B cell (primary cell): ENCODE results near the gene RAB6D. TPM values are rescaled to one million over a fixed set of nuclear protein-coding genes. Genes with fewer than 3 reads are reported as not detected.
"Not testable (repeated sequence)": the region's sequence is repeated elsewhere in the genome, so short reads cannot be mapped to it uniquely, and the experiment has no call there.

Experiments used
- ATAC-seq: fragments of 200-7000 bp; cut with Tn5 transposase; one replicate; pipeline ENCODE4 v1.10.0; 2021; ENCODE audit warnings: low read depth, mild to moderate bottlenecking, moderate number of reproducible peaks, moderate library complexity
- CTCF ChIA-PET: fragments of 350-600 bp; sonication (Branson Sonifier 250); formaldehyde crosslinking; loops from one replicate; lab custom pipeline; 2021; ENCODE audit warnings: antibody characterized with exemption, inconsistent platforms; lab: Charles Lee
- POLR2A ChIA-PET: fragments of 350-600 bp; sonication (Branson Sonifier 250); formaldehyde crosslinking; loops from one replicate; lab custom pipeline; 2021; ENCODE audit warnings: antibody characterized with exemption; lab: Charles Lee
- DNase-seq: peaks from one replicate; pipeline ENCODE4 v3.0.0; 2013
- H2AFZ ChIP-seq: 2 replicates; pipeline ENCODE4 v1.6.1; 2012; ENCODE audit warnings: mild to moderate bottlenecking, low read depth, low read length; ENCODE audit not compliant: insufficient read depth, poor library complexity, severe bottlenecking
- H3K27ac ChIP-seq, 2 donors: 1 replicate in 1 of 2; 2 replicates in 1 of 2; pipeline ENCODE4 v1.5.1; 2012 to 2013; ENCODE audit warnings: low read length in 2 of 2, mild to moderate bottlenecking in 2 of 2, moderate library complexity in 1 of 2
- H3K27me3 ChIP-seq, 4 experiments: fragments of 200-600 bp in 1 of 4; sonication (generic) in 1 of 4; replicated peaks in 1 of 4; 1 replicate in 2 of 4; 2 replicates in 2 of 4; pipeline versions ENCODE4 v1.6.1 to v1.7.0; 2013 to 2016; ENCODE audit warnings: low read length in 3 of 4, mild to moderate bottlenecking in 2 of 4, mixed read lengths in 1 of 4, moderate library complexity in 1 of 4; ENCODE audit not compliant: insufficient read depth in 4 of 4, control insufficient read depth in 3 of 4; ENCODE audit errors: control extremely low read depth in 1 of 4
- H3K36me3 ChIP-seq, 2 experiments: replicated peaks in 1 of 2; 1 replicate in 1 of 2; 2 replicates in 1 of 2; pipeline versions ENCODE4 v1.6.1 to v1.7.1; 2013; ENCODE audit warnings: low read length in 1 of 2; ENCODE audit not compliant: insufficient read depth in 2 of 2, control insufficient read depth in 1 of 2; ENCODE audit errors: control extremely low read depth in 1 of 2, extremely low read depth in 1 of 2
- H3K4me1 ChIP-seq, 2 donors: fragments of 200-600 bp in 1 of 2; sonication (generic) in 1 of 2; 1 replicate in 1 of 2; 2 replicates in 1 of 2; pipeline versions ENCODE4 v1.5.1 to v1.6.1; 2013 to 2017; ENCODE audit warnings: low read length in 2 of 2; ENCODE audit not compliant: control insufficient read depth in 2 of 2, insufficient read depth in 2 of 2
- H3K4me2 ChIP-seq: replicated peaks from 2 replicates; pipeline ENCODE3; 2012; ENCODE audit warnings: mild to moderate bottlenecking, low read depth, low read length; ENCODE audit not compliant: poor library complexity, severe bottlenecking
- H3K4me3 ChIP-seq, 5 experiments: fragments of 200-600 bp in 1 of 5; sonication (generic) in 1 of 5; 1 replicate in 3 of 5; 2 replicates in 2 of 5; pipeline versions ENCODE4 v1.5.1 to v1.7.0; 2011 to 2016; ENCODE audit warnings: low read length in 4 of 5, mild to moderate bottlenecking in 4 of 5, low read depth in 2 of 5, control low read depth in 1 of 5, moderate library complexity in 1 of 5; ENCODE audit not compliant: insufficient read depth in 1 of 5; ENCODE audit errors: control extremely low read depth in 1 of 5, extremely low read depth in 1 of 5
- H3K79me2 ChIP-seq: fragments of 200-600 bp; sonication (generic); one replicate; pipeline ENCODE4 v1.6.0; 2016; ENCODE audit warnings: low read length; ENCODE audit not compliant: control insufficient read depth, insufficient read depth
- H3K9ac ChIP-seq: fragments of 200-600 bp; sonication (generic); 2 replicates; pipeline ENCODE4 v1.6.1; 2017; ENCODE audit warnings: mild to moderate bottlenecking, low read length, moderate library complexity
- H3K9me3 ChIP-seq, 3 donors: one replicate each; pipeline versions ENCODE4 v1.6.1 to v1.7.1; 2013; ENCODE audit warnings: low read length in 2 of 3; ENCODE audit not compliant: control insufficient read depth in 2 of 3, insufficient read depth in 1 of 3; ENCODE audit errors: control extremely low read depth in 1 of 3
- H4K20me1 ChIP-seq: 2 replicates; pipeline ENCODE4 v1.6.0; 2012; ENCODE audit warnings: mild to moderate bottlenecking, low read length; ENCODE audit not compliant: insufficient read depth, control insufficient read depth, poor library complexity, severe bottlenecking
- H3K27ac Mint-ChIP-seq: one replicate; pipeline ENCODE4 v1.8.0; 2021; ENCODE audit warnings: mixed read lengths
- H3K27me3 Mint-ChIP-seq: one replicate; pipeline ENCODE4 v1.8.0; 2021; ENCODE audit warnings: mixed read lengths
- H3K4me1 Mint-ChIP-seq: one replicate; pipeline ENCODE4 v1.8.0; 2021; ENCODE audit warnings: mixed read lengths
- H3K4me3 Mint-ChIP-seq: one replicate; pipeline ENCODE4 v1.8.0; 2021; ENCODE audit warnings: mixed read lengths
- H3K9me3 Mint-ChIP-seq: one replicate; pipeline ENCODE4 v1.8.0; 2022; ENCODE audit warnings: mixed read lengths; ENCODE audit not compliant: insufficient read depth
- EZH2 ChIP-seq: IDR thresholded peaks from 2 replicates; pipeline ENCODE4 v1.6.1; 2012; ENCODE audit warnings: borderline replicate concordance, low read depth, mild to moderate bottlenecking, moderate library complexity, low read length; ENCODE audit not compliant: insufficient read depth, poor library complexity, severe bottlenecking
- WGBS: methylation state at CpG from one replicate; pipeline ENCODE4 v1.1.5; 2013; ENCODE audit warnings: missing lambda C conversion rate; ENCODE audit not compliant: insufficient coverage; 5-methylcytosine and 5-hydroxymethylcytosine counted together
- intact Hi-C: fragments of 100-400 bp; cut with micrococcal nuclease; formaldehyde crosslinking; loops from one replicate; pipeline ENCODE4 v1.10.0; 2022
- polyA plus RNA-seq: library from polyadenylated mRNA; depleted of rRNA; stranded (reverse); fragments of >200 nt; gene quantifications from 2 replicates; pipeline ENCODE4 v1.2.3, GENCODE V29; 2012
- total RNA-seq, 2 donors: library from RNA; stranded (reverse); fragments of 120-200 nt in 1 of 2; gene quantifications; 1 replicate in 1 of 2; 2 replicates in 1 of 2; pipeline versions ENCODE4 v1.2.3 to v1.2.4, GENCODE V29; 2013 to 2022
- TF ChIP-seq, protein P1 (sequence below): fragments of 200-600 bp; IDR thresholded peaks from one replicate; pipeline ENCODE4 v1.8.0; 2022; ENCODE audit warnings: antibody characterized with exemption, mild to moderate bottlenecking

Gene RAB6D
- total and polyA plus RNA-seq, 2 donors (not counting 1 experiment from before 2014, with no cell fraction given), result not detected

DNA sequence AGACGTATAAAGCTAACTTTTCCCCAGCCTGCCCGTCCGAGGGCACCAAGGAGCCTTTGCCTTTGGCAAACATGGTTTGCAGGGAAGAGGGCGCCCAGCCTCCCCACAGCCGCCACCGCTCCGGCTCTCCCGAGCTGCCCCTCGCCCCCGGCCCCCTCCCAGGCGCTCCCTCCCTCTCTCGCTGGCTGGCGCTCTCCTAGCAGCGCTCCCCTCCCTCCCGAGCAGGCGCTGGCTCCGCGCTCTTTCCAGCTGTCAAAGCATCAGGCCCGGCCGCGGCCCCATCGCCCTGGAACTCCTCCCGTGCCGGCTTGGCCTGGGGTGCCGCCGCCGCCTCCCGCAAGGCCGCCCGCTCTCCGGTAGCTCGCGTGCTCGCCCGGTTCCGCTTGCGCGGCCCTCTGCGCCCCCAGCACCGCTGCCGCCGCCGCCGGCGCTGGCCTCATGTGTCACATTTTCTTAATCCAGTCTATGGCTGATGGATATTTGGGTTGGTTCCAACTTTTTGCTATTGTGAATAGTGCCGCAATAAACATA, 10.7 kb downstream of the RAB6D start:
- H3K27ac Mint-ChIP-seq, H3K9ac ChIP-seq, H2AFZ ChIP-seq, H3K4me1 ChIP-seq, H4K20me1 ChIP-seq, H3K27ac ChIP-seq, H3K4me2 ChIP-seq, H3K27me3 ChIP-seq, H3K4me3 Mint-ChIP-seq, H3K4me3 ChIP-seq, POLR2A ChIA-PET, H3K9me3 Mint-ChIP-seq, H3K4me1 Mint-ChIP-seq, CTCF ChIA-PET, ATAC-seq, H3K79me2 ChIP-seq, intact Hi-C loops, H3K36me3 ChIP-seq, DNase-seq: not testable (repeated sequence)
- peaks cover 0 to 12% (median 0%) of the 10 kb centered on the region in 3 donors for H3K9me3 ChIP-seq
- peaks cover 35% of the 10 kb centered on the region for H3K27me3 Mint-ChIP-seq
- no CpG with 5 or more reads among the region's 46 CpGs for WGBS

DNA sequence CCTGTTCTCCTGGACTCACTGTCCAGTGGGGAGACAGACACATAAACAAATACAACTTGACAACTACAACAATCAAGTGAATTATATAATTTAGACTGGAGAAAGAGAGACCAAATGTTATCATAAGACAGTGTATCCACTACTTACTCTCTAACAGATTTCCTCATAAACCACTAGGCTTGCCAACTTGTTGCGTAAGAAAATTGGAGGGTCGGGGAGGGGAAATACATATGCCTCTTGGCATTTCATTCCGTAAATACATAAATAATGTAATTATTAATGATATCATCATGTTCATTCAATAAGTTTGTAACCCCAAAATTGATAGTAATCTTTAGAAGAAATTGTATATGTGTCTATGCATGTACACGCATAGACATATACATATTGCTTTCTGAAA, 14.9 kb downstream of the RAB6D start:
- Mint-ChIP-seq H3K27ac (no peak overlapping the region), H3K27me3 (peaks cover 16% of the 10 kb centered on the region), H3K4me1 (no peaks in the 10 kb centered on the region), H3K4me3 (no peak overlapping the region), H3K9me3 (no peaks in the 10 kb centered on the region)
- H3K79me2 ChIP-seq, result no peaks in the 10 kb centered on the region
- no CpG with 5 or more reads among the region's 4 CpGs for WGBS
- peaks cover 0 to 4% (median 0%) of the 10 kb centered on the region in 4 experiments for H3K27me3 ChIP-seq
- no peak overlapping the region for H3K27ac ChIP-seq
- no peak for ATAC-seq
- ChIA-PET POLR2A (no interaction called here), CTCF (no interaction called here)
- H3K9ac ChIP-seq, result no peak overlapping the region
- H3K36me3 ChIP-seq, result no peaks in the 10 kb centered on the region
- no peaks in the 10 kb centered on the region for H4K20me1 ChIP-seq
- intact Hi-C loops, result no loop called here
- no peaks in the 10 kb centered on the region for H3K4me1 ChIP-seq
- no peak overlapping the region for H3K4me3 ChIP-seq
- DNase-seq, result no peak
- no peak overlapping the region for H3K4me2 ChIP-seq
- H3K9me3 ChIP-seq, result peaks cover 0 to 12% (median 0%) of the 10 kb centered on the region in 3 donors
- TF ChIP-seq EZH2, result no peak
- TF ChIP-seq, protein P1, sequence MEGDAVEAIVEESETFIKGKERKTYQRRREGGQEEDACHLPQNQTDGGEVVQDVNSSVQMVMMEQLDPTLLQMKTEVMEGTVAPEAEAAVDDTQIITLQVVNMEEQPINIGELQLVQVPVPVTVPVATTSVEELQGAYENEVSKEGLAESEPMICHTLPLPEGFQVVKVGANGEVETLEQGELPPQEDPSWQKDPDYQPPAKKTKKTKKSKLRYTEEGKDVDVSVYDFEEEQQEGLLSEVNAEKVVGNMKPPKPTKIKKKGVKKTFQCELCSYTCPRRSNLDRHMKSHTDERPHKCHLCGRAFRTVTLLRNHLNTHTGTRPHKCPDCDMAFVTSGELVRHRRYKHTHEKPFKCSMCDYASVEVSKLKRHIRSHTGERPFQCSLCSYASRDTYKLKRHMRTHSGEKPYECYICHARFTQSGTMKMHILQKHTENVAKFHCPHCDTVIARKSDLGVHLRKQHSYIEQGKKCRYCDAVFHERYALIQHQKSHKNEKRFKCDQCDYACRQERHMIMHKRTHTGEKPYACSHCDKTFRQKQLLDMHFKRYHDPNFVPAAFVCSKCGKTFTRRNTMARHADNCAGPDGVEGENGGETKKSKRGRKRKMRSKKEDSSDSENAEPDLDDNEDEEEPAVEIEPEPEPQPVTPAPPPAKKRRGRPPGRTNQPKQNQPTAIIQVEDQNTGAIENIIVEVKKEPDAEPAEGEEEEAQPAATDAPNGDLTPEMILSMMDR, result no peak
- no peak overlapping the region for H2AFZ ChIP-seq

DNA sequence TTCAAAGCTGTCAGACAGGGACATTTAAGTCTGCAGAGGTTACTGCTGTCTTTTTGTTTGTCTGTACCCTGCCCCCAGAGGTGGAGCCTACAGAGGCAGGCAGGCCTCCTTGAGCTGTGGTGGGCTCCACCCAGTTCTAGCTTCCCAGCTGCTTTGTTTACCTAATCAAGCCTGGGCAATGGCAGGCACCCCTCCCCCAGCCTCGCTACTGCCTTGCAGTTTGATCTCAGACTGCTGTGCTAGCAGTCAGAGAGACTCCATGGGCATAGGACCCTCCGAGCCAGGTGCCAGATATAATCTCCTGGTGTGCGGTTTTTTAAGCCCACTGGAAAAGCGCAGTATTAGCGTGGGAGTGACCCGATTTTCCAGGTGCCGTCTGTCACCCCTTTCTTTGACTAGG, 16.9 kb downstream of the RAB6D start:
- H3K9ac ChIP-seq, H3K27ac Mint-ChIP-seq, H3K4me3 Mint-ChIP-seq, H3K79me2 ChIP-seq, POLR2A ChIA-PET, H3K36me3 ChIP-seq, H3K27ac ChIP-seq, H3K4me3 ChIP-seq, H3K9me3 Mint-ChIP-seq, ATAC-seq, H2AFZ ChIP-seq, H3K4me2 ChIP-seq, H3K27me3 ChIP-seq, H3K9me3 ChIP-seq, DNase-seq, H3K4me1 ChIP-seq, CTCF ChIA-PET, H3K4me1 Mint-ChIP-seq, H4K20me1 ChIP-seq, H3K27me3 Mint-ChIP-seq, intact Hi-C loops: not testable (repeated sequence)
- WGBS, result 91% methylated on average over 7 of the region's 7 CpGs
